Measurements from ENCODE around the gene COA3.

COA3 gene

DNA sequence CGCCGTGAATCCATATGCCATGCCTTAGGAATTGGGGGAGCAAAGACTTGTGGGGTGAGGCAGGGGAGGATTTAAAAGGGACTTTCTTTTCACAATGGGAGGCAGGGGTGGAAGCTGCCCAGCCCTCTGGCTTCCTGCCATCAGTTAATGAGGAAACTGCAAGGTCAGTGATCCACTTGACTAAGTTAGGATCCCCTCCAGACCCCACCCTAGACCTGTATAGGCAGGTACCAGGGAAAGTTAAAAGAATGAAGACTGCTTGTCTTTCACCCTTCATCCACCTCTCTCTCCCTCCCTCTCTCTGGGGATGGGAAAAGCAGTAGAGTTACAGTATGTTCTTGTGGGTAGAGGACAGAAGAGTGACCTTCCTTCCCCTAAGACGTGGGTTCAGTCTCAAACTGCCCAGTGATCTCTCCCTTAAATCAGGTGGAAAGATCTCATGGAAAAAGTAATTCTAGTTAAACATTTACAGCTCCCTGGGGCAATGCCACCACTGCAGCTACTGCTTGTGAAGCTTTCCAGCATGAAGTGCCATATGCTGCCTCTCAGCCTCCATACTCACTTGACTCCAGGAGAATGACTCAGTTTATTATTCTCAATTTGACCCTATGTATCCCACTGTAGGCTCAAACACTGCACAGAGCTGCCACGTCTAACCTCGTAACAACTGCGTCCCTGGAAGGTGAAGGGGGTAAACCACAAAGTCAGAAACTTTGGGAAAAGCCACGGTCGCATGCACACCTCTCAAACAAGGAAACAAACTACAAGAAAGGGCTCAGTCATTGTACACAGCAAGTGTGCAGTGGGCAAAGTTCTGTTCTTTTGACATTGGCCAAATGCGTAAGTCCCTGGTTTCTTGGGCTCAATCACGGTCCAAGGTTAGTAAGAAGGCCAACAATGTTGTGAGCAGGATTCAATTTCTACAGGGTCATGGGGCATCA lies 1.2 kb downstream of the COA3 start:
- Histone ChIP-seq H3K4me3 (peak overlapping the region; percentile 94), H3K27ac (no peak overlapping the region)
- TF ChIP-seq, protein P1, sequence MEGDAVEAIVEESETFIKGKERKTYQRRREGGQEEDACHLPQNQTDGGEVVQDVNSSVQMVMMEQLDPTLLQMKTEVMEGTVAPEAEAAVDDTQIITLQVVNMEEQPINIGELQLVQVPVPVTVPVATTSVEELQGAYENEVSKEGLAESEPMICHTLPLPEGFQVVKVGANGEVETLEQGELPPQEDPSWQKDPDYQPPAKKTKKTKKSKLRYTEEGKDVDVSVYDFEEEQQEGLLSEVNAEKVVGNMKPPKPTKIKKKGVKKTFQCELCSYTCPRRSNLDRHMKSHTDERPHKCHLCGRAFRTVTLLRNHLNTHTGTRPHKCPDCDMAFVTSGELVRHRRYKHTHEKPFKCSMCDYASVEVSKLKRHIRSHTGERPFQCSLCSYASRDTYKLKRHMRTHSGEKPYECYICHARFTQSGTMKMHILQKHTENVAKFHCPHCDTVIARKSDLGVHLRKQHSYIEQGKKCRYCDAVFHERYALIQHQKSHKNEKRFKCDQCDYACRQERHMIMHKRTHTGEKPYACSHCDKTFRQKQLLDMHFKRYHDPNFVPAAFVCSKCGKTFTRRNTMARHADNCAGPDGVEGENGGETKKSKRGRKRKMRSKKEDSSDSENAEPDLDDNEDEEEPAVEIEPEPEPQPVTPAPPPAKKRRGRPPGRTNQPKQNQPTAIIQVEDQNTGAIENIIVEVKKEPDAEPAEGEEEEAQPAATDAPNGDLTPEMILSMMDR (IDR thresholded peaks at IDR 0.05) = no peak
- DNase-seq (ENCODE audit: low spot score) = no peak

DNA sequence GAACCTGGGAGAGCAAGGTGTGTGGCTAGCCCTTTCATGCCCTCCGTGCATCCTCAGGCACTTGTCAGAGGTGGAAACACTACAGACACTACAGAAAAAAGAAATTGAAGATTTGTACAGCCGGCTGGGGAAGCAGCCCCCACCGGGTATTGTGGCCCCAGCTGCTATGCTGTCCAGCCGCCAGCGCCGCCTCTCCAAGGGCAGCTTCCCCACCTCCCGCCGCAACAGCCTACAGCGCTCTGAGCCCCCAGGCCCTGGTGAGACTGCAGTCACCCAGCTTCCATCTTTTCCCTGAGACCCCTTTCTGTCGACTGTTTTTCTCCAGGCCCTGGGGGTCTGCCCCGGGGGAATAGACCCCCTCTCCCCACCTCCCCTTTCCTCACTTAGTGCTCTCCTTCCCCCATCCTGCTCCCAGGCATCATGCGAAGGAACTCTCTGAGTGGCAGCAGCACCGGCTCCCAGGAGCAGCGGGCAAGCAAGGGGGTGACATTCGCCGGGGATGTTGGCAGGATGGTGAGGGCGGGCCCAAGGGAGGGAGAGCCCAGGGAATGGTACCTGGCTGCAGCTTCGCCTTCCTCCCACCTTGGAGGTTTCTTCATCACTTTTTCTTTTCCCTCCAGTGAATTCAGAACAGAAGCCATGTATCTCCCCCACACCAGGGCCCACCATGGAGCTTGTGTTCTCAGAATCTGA lies 2.3 kb downstream of the COA3 start:
- Histone ChIP-seq H3K27ac (no peak overlapping the region), H3K4me3 (no peak overlapping the region)
- TF ChIP-seq, protein P1 (IDR thresholded peaks at IDR 0.05) = no peak
- peak; percentile 17 for DNase-seq (ENCODE audit: low spot score)

DNA sequence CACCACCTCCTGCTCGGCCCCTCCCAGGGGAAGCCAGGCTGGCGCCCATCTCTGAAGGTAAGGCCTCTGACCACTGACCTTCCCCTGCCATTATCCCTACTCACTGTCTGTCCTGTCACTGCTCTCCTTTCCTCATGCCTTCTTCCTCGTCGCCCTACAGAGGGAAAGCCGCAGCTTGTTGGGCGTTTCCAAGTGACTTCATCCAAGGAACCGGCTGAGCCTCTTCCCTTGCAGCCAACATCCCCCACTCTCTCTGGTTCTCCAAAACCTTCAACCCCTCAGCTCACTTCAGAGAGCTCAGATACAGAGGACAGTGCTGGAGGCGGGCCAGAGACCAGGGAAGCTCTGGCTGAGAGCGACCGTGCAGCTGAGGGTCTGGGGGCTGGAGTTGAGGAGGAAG lies 3.0 kb downstream of the COA3 start:
- no peak for DNase-seq (ENCODE audit: low spot score)
- Histone ChIP-seq H3K4me3 (no peak overlapping the region), H3K27ac (no peak overlapping the region)
- TF ChIP-seq, protein P1 (IDR thresholded peaks at IDR 0.05) = no peak

DNA sequence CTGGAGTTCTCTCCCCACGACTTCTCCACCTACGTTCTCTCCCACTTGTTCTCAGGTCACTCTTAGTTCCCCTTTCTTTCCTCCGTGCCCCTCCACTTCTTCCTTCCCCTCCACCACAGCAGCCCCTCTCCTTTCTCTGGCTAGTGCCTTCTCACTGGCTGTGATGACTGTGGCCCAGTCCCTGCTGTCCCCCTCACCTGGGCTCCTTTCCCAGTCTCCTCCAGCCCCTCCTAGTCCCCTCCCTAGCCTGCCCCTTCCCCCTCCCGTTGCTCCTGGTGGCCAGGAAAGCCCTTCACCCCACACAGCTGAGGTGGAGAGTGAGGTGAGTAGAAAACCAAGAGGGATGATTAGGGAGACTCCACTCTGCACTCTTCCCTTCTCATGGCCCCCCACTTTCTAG lies 3.4 kb downstream of the COA3 start:
- TF ChIP-seq, protein P1 (IDR thresholded peaks at IDR 0.05) = no peak
- no peak overlapping the region for H3K27ac ChIP-seq
- peak; percentile 38 for DNase-seq (ENCODE audit: low spot score)
- no peak overlapping the region for H3K4me3 ChIP-seq

DNA sequence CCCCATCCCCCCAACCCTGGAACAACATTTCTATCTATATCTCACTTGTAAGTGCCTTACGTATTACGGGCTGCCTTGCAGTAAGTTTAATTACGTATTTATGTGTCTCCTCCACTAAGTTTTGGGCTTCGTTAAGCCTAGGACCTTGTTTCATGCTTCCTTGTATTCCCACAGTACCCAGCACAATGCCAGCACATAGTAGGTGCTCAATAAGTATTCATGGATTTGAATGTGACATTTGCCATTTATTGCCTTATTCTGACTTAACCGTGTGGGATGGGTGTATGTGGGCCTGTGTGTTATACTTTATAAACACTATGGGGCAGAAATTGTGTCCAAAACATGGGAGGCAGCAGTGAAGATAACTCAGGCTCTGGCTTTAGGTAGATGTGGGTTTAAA lies 6.0 kb downstream of the COA3 start:
- Histone ChIP-seq H3K4me3 (no peak overlapping the region), H3K27ac (no peak overlapping the region)
- TF ChIP-seq, protein P1 (IDR thresholded peaks at IDR 0.05) = no peak
- DNase-seq (ENCODE audit: low spot score) = no peak

DNA sequence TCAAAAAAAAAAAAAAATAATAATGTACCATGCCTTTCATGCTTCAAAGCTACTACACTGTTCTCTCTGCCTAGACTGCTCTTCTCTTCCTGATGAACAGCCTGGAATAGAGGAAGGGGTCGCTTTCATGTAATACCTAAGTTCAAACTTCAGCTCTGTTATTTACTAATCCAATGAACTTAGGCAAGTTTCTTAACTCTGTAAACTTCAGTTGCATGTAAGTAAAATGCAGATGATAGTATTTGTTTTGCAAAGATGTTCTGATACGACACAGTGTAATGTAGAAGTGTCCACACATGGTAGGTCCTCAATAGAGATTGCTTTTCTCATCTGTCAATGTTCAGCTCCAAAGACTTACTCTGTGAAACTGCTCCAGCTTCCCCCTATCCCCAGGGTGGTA lies 6.6 kb downstream of the COA3 start:
- no peak for DNase-seq (ENCODE audit: low spot score)
- TF ChIP-seq, protein P1 (IDR thresholded peaks at IDR 0.05) = no peak
- Histone ChIP-seq H3K4me3 (no peak overlapping the region), H3K27ac (no peak overlapping the region)
